ENCODE data around the gene BICDL2.
"Not testable (repeated sequence)": the region's sequence is repeated elsewhere in the genome, so short reads cannot be mapped to it uniquely, and the experiment has no call there.

GRCh38 chr16:3069146-3069545 is 32.4 kb upstream of the BICDL2 start:
- TF ChIP-seq CTCF, POLR2AphosphoS5, EP300, POLR2A (IDR thresholded peaks at IDR 0.05): not testable (repeated sequence)
